ENCODE results near the gene MCTP1. TPM values are rescaled to one million over a fixed set of nuclear protein-coding genes. Genes with fewer than 3 reads are reported as not detected.

MCTP1 gene
- total and polyA plus RNA-seq, 10 of the 15 experiments (the other 5 are each of a cell fraction or from before 2014, with no cell fraction given), result 12.6 to 45.9 (median 18.8) TPM

DNA sequence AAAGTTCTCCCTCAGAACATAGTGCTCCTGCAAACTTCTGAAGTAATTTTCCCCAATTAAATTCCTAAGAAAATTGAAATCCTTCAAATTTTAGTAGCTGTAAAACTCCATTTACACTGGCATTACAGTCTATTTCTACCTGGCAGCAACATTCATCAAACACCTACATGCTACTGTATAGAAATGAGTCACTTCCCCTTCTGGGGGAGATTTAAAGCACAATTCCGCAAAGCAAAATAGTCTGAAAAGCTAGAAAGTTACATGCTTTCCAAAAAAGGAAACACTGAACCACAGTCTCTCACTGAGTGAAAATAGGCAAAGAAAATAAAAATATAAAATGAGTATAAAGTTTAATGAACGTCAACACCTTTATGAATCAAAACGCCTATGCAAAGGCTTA, 43.3 kb downstream of the MCTP1 start (continued):
- TF ChIP-seq CEBPZ (IDR thresholded peaks at IDR 0.05; ENCODE audit: low read depth, low read length), result no peak
- peak; percentile 85 for TF ChIP-seq NFIC (IDR thresholded peaks at IDR 0.05; ENCODE audit: low read depth, low read length)
- TF ChIP-seq JUND (IDR thresholded peaks at IDR 0.05; ENCODE audit: low read depth, low read length), result peak; percentile 93
- TF ChIP-seq CREM (IDR thresholded peaks at IDR 0.05; ENCODE audit: low read depth), result peak; percentile 74; the same call in 1 of the 2 replicates
- TF ChIP-seq ZBTB40 (IDR thresholded peaks at IDR 0.05; ENCODE audit: borderline replicate concordance), result no peak
- TF ChIP-seq TAF1 (IDR thresholded peaks at IDR 0.05; ENCODE audit: borderline replicate concordance, low read depth, low read length), result no peak
- no peak for TF ChIP-seq CHD2 (IDR thresholded peaks at IDR 0.05; ENCODE audit: borderline replicate concordance, low read depth, low read length)
- no peak for TF ChIP-seq E2F8 (IDR thresholded peaks at IDR 0.05; ENCODE audit: low read depth, partially characterized antibody)
- TF ChIP-seq SMC3 (IDR thresholded peaks at IDR 0.05; ENCODE audit: borderline replicate concordance, low read length), result no peak
- TF ChIP-seq RAD21 (IDR thresholded peaks at IDR 0.05; ENCODE audit: insufficient read depth, low read depth, low read length), result no peak
- no peak for TF ChIP-seq ZSCAN29 (IDR thresholded peaks at IDR 0.05)
- no peak for TF ChIP-seq BRCA1 (IDR thresholded peaks at IDR 0.05; ENCODE audit: low read depth, low read length)
- TF ChIP-seq BMI1 (IDR thresholded peaks at IDR 0.05; ENCODE audit: borderline replicate concordance), result peak; percentile 87
- TF ChIP-seq KLF5 (IDR thresholded peaks at IDR 0.05; ENCODE audit: partially characterized antibody), result no peak
- TF ChIP-seq MTA2 (IDR thresholded peaks at IDR 0.05; ENCODE audit: low read depth), result peak; percentile 87
- no peak for TF ChIP-seq HDAC6 (IDR thresholded peaks at IDR 0.05; ENCODE audit: unreplicated experiment)
- TF ChIP-seq STAT1 (conservative IDR thresholded peaks at IDR 0.05), result no peak
- TF ChIP-seq, protein P1, sequence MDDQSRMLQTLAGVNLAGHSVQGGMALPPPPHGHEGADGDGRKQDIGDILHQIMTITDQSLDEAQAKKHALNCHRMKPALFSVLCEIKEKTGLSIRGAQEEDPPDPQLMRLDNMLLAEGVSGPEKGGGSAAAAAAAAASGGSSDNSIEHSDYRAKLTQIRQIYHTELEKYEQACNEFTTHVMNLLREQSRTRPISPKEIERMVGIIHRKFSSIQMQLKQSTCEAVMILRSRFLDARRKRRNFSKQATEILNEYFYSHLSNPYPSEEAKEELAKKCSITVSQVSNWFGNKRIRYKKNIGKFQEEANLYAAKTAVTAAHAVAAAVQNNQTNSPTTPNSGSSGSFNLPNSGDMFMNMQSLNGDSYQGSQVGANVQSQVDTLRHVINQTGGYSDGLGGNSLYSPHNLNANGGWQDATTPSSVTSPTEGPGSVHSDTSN (IDR thresholded peaks at IDR 0.05; ENCODE audit: insufficient replicate concordance, low read depth, low read length), result peak; percentile 64
- TF ChIP-seq NFYA (IDR thresholded peaks at IDR 0.05; ENCODE audit: borderline replicate concordance, low read depth, low read length), result no peak

All from GM12878 (cell line).